H1 (cell line): ENCODE measurements around the gene ADCY2.

Experiments
- BRCA1 ChIP-seq: IDR thresholded peaks from 2 replicates; pipeline ENCODE4 v1.6.1; 2012; ENCODE audit warnings: low read depth, low read length, improper control_type of control experiment
- EGR1 ChIP-seq: IDR thresholded peaks from 2 replicates; pipeline ENCODE4 v1.6.1; 2011; ENCODE audit warnings: low read depth, low read length, borderline replicate concordance
- TF ChIP-seq, protein P1 (sequence below), 3 experiments: IDR thresholded peaks; 1 replicate in 2 of 3; 2 replicates in 1 of 3; pipeline versions ENCODE4 v1.5.1 to v1.6.1; 2011; ENCODE audit warnings: low read length in 3 of 3, mild to moderate bottlenecking in 3 of 3, inconsistent platforms in 2 of 3, low read depth in 1 of 3, moderate library complexity in 1 of 3; ENCODE audit not compliant: insufficient read depth in 1 of 3; ENCODE audit errors: control extremely low read depth in 1 of 3

DNA sequence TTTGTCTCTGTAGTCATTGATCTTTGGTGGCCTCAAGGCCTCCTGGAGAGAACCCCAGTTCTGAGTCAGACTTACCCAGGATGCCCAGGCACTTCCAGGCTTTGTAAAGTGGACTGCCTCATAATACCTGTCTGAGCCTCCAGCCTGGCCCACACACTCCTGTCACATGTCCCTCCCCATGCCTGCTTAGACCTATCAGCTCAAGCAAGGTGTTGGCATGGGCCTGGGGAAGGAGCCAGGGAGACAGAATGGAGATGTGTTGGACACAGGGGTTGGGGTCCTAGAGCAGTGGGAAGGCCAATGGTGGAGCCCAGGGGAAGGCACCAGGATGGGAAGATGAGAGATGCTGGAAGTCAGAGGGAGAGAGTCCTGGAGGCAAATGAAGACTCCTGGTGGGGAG lies 318.8 kb downstream of the ADCY2 start:
- TF ChIP-seq BRCA1, result no peak
- TF ChIP-seq EGR1, result no peak
- TF ChIP-seq, protein P1, sequence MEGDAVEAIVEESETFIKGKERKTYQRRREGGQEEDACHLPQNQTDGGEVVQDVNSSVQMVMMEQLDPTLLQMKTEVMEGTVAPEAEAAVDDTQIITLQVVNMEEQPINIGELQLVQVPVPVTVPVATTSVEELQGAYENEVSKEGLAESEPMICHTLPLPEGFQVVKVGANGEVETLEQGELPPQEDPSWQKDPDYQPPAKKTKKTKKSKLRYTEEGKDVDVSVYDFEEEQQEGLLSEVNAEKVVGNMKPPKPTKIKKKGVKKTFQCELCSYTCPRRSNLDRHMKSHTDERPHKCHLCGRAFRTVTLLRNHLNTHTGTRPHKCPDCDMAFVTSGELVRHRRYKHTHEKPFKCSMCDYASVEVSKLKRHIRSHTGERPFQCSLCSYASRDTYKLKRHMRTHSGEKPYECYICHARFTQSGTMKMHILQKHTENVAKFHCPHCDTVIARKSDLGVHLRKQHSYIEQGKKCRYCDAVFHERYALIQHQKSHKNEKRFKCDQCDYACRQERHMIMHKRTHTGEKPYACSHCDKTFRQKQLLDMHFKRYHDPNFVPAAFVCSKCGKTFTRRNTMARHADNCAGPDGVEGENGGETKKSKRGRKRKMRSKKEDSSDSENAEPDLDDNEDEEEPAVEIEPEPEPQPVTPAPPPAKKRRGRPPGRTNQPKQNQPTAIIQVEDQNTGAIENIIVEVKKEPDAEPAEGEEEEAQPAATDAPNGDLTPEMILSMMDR (IDR thresholded peaks at IDR 0.05; ENCODE audit: control extremely low read depth in 1 of 3, insufficient read depth in 1 of 3, low read depth in 1 of 3, low read length in 3 of 3), result no peak
